K562 (cell line): Measurements from ENCODE around the gene VSIG10. TPM values are rescaled to one million over a fixed set of nuclear protein-coding genes. Genes with fewer than 3 reads are reported as not detected.

Experiments
- CCNT2 ChIP-seq: IDR thresholded peaks from 2 replicates; pipeline ENCODE4 v1.6.1; 2011; ENCODE audit warnings: borderline replicate concordance, low read depth, mild to moderate bottlenecking, moderate library complexity, mixed read lengths, low read length; ENCODE audit not compliant: insufficient read length; ENCODE audit errors: extremely low read depth
- CHD2 ChIP-seq: IDR thresholded peaks from 2 replicates; pipeline ENCODE4 v1.6.1; 2011; ENCODE audit warnings: low read depth, low read length
- ETV5 ChIP-seq: sonication (generic); formaldehyde crosslinking; IDR thresholded peaks from 2 replicates; pipeline ENCODE4 v1.4.0; 2020; ENCODE audit warnings: low read depth, mild to moderate bottlenecking, missing genetic modification reagents
- FOSL1 ChIP-seq: fragments of 200-800 bp; sonication (Bioruptor generic); conservative IDR thresholded peaks from 2 replicates; pipeline ENCODE4 v1.6.1; 2016; ENCODE audit warnings: missing genetic modification characterization, missing compliant biosample characterization
- FOXK2 ChIP-seq, 2 experiments: fragments of 450-650 bp; IDR thresholded peaks in 1 of 2; conservative IDR thresholded peaks in 1 of 2; 2 replicates each; pipeline ENCODE4 v1.6.1; 2016; ENCODE audit warnings: low read depth in 2 of 2, mild to moderate bottlenecking in 1 of 2
- HOXB6 ChIP-seq: fragments of 250-450 bp; sonication (Bioruptor Pico); IDR thresholded peaks from 2 replicates; pipeline ENCODE4 v1.5.1; 2022; ENCODE audit warnings: mild to moderate bottlenecking, borderline replicate concordance
- MCM3 ChIP-seq: fragments of 450-650 bp; IDR thresholded peaks from 2 replicates; pipeline ENCODE4 v1.6.1; 2016
- NCOA4 ChIP-seq: fragments of 450-650 bp; IDR thresholded peaks from 2 replicates; pipeline ENCODE4 v1.6.1; 2018; ENCODE audit warnings: mild to moderate bottlenecking; ENCODE audit not compliant: partially characterized antibody
- RBM25 ChIP-seq: fragments of 200-400 bp; formaldehyde crosslinking; IDR thresholded peaks from 2 replicates; pipeline ENCODE4 v1.6.1; 2018; ENCODE audit warnings: low read length, low read depth, moderate library complexity; ENCODE audit not compliant: severe bottlenecking
- THRB ChIP-seq: fragments of 450-650 bp; formaldehyde crosslinking; conservative IDR thresholded peaks from 2 replicates; pipeline ENCODE4 v1.4.0; 2022; ENCODE audit warnings: mild to moderate bottlenecking, missing genetic modification characterization
- ZFP1 ChIP-seq: fragments of 450-650 bp; formaldehyde crosslinking; IDR thresholded peaks from 2 replicates; pipeline ENCODE4 v1.4.0; 2020; ENCODE audit warnings: mild to moderate bottlenecking, mixed read lengths
- ZFP30 ChIP-seq: fragments of 250-450 bp; sonication (Bioruptor Pico); IDR thresholded peaks from 2 replicates; pipeline ENCODE4 v1.8.0; 2022; ENCODE audit warnings: moderate library complexity, mild to moderate bottlenecking, inconsistent platforms, borderline replicate concordance
- ZNF140 ChIP-seq: fragments of 250-450 bp; sonication (Bioruptor Pico); IDR thresholded peaks from 2 replicates; pipeline ENCODE4 v1.8.0; 2021; ENCODE audit warnings: moderate library complexity, mild to moderate bottlenecking, inconsistent platforms
- ZNF232 ChIP-seq: sonication (generic); formaldehyde crosslinking; IDR thresholded peaks from 2 replicates; pipeline ENCODE4 v1.8.0; 2022; ENCODE audit warnings: mild to moderate bottlenecking, missing genetic modification reagents
- polyA plus RNA-seq, 8 experiments: library from polyadenylated mRNA; depleted of rRNA in 4 of 8; stranded (reverse) in 5 of 8; unstranded in 3 of 8; fragments of >200 nt; fragmentation: Nextera tagmentation in 2 of 8; fragmentation: Illumina TruSeq in 1 of 8; extraction: Ambion mirVana in 2 of 8; extraction: Trizol in 1 of 8; gene quantifications; 2 replicates each; pipeline versions ENCODE4 v1.2.1 to v1.2.3, GENCODE V29; 2011 to 2014; ENCODE audit warnings: inconsistent platforms in 1 of 8, missing spikeins in 1 of 8
- total RNA-seq, 7 experiments: library from RNA; depleted of rRNA in 6 of 7; stranded (reverse); fragments of >200 nt in 6 of 7; fragmentation: Illumina TruSeq in 2 of 7; extraction: Trizol in 2 of 7; gene quantifications; 2 replicates each; pipeline versions ENCODE4 v1.2.1 to v1.2.3, GENCODE V29; 2011 to 2021; ENCODE audit warnings: low replicate concordance in 1 of 7
- TF ChIP-seq, protein P1 (sequence below), 2 experiments: fragments of 450-650 bp; IDR thresholded peaks; 2 replicates each; pipeline ENCODE4 v1.6.1; 2018; ENCODE audit warnings: mild to moderate bottlenecking in 2 of 2, low read depth in 1 of 2; ENCODE audit not compliant: partially characterized antibody in 2 of 2
- TF ChIP-seq, protein P2 (sequence below): fragments of 450-650 bp; IDR thresholded peaks from 2 replicates; pipeline ENCODE4 v1.6.1; 2016; ENCODE audit warnings: mild to moderate bottlenecking

Gene VSIG10
- total and polyA plus RNA-seq, 9 of the 15 experiments (the other 6 are each of a cell fraction or from before 2014, with no cell fraction given): 4.1 to 8.8 (median 4.7) TPM

DNA sequence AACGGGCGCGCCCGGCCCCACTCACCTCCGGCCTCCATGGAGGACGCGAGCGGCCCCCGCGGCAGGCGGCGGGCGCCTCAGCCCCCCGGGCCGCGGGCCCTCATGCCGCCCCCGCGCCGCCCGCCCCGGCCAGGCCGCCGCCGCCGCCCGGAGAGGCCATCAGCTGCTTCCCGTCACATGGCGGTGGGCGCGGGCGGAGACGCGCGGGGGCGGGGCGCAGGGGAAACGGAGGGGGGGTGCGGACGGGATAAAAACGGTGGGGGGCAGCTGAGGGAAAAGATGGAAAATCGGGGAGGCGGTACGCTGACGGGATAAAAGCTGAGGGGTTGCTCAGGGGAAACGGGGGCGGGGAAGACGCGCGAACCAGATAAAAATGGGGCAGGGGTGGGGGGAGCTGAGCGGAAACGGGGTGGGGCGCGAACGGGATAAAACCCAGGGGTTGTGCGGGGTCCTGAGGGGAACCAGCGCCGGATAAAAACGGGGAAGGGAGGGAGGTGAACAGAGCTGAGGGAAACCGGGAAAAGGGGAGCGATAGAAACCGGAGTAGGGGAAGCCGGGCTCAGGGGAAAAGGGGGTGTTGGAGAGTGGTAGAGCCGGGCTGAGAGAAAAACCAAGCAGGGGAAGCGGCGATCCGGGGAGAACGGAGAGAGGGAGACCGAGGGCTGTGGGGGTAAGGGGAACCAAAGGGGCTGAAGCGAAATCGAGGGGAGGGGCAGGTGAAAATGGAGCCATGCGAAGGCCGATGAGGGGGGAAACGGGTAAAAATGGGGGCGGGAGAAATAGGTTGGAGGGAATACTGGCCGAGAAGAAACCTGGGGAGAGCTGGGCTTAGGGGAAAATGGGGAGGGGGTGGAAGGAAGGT lies 42.6 kb downstream of the VSIG10 start, which contains the start of gene WSB2 (continued):
- TF ChIP-seq, protein P1, sequence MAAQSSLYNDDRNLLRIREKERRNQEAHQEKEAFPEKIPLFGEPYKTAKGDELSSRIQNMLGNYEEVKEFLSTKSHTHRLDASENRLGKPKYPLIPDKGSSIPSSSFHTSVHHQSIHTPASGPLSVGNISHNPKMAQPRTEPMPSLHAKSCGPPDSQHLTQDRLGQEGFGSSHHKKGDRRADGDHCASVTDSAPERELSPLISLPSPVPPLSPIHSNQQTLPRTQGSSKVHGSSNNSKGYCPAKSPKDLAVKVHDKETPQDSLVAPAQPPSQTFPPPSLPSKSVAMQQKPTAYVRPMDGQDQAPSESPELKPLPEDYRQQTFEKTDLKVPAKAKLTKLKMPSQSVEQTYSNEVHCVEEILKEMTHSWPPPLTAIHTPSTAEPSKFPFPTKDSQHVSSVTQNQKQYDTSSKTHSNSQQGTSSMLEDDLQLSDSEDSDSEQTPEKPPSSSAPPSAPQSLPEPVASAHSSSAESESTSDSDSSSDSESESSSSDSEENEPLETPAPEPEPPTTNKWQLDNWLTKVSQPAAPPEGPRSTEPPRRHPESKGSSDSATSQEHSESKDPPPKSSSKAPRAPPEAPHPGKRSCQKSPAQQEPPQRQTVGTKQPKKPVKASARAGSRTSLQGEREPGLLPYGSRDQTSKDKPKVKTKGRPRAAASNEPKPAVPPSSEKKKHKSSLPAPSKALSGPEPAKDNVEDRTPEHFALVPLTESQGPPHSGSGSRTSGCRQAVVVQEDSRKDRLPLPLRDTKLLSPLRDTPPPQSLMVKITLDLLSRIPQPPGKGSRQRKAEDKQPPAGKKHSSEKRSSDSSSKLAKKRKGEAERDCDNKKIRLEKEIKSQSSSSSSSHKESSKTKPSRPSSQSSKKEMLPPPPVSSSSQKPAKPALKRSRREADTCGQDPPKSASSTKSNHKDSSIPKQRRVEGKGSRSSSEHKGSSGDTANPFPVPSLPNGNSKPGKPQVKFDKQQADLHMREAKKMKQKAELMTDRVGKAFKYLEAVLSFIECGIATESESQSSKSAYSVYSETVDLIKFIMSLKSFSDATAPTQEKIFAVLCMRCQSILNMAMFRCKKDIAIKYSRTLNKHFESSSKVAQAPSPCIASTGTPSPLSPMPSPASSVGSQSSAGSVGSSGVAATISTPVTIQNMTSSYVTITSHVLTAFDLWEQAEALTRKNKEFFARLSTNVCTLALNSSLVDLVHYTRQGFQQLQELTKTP (IDR thresholded peaks at IDR 0.05; ENCODE audit: low read depth in 1 of 2, partially characterized antibody in 2 of 2): no peak
- TF ChIP-seq FOSL1 (tag): no peak
- peak; percentile 98 for TF ChIP-seq THRB (CRISPR knock-in tag)
- TF ChIP-seq, protein P2, sequence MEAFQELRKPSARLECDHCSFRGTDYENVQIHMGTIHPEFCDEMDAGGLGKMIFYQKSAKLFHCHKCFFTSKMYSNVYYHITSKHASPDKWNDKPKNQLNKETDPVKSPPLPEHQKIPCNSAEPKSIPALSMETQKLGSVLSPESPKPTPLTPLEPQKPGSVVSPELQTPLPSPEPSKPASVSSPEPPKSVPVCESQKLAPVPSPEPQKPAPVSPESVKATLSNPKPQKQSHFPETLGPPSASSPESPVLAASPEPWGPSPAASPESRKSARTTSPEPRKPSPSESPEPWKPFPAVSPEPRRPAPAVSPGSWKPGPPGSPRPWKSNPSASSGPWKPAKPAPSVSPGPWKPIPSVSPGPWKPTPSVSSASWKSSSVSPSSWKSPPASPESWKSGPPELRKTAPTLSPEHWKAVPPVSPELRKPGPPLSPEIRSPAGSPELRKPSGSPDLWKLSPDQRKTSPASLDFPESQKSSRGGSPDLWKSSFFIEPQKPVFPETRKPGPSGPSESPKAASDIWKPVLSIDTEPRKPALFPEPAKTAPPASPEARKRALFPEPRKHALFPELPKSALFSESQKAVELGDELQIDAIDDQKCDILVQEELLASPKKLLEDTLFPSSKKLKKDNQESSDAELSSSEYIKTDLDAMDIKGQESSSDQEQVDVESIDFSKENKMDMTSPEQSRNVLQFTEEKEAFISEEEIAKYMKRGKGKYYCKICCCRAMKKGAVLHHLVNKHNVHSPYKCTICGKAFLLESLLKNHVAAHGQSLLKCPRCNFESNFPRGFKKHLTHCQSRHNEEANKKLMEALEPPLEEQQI: no peak
- TF ChIP-seq ZFP1 (CRISPR knock-in tag): no peak
- no peak for TF ChIP-seq CHD2
- no peak for TF ChIP-seq HOXB6 (CRISPR knock-in tag)
- no peak for TF ChIP-seq NCOA4
- no peak for TF ChIP-seq MCM3
- TF ChIP-seq ETV5 (CRISPR knock-in tag): no peak
- TF ChIP-seq ZFP30: no peak
- TF ChIP-seq ZNF140: no peak
- TF ChIP-seq FOXK2 (conservative IDR thresholded peaks at IDR 0.05 in 1 of 2, IDR thresholded peaks at IDR 0.05 in 1 of 2; ENCODE audit: low read depth in 2 of 2): 0 out of 4 replicates have a peak, but pooled peaks of 1 of the 2 experiments have one; percentile 18
- TF ChIP-seq ZNF232 (CRISPR knock-in tag): no peak
- peak; percentile 48 for TF ChIP-seq CCNT2
- no peak for TF ChIP-seq RBM25
